Left ventricle myocardium inferior (tissue), 1 donor: Measurements from ENCODE around the gene ARL4D. TPM values are rescaled to one million over a fixed set of nuclear protein-coding genes. Genes with fewer than 3 reads are reported as not detected.

Experiments
- DNase-seq: peaks from one replicate; pipeline ENCODE4 v3.0.0-alpha.2; 2020
- H3K27ac ChIP-seq: fragments of 200-600 bp; replicated peaks from 2 replicates; pipeline ENCODE4 v1.8.0; 2021
- H3K27me3 ChIP-seq: fragments of 200-600 bp; 2 replicates; pipeline ENCODE4 v1.8.0; 2021; ENCODE audit warnings: low read depth
- H3K36me3 ChIP-seq: fragments of 200-600 bp; 2 replicates; pipeline ENCODE4 v1.8.0; 2021
- H3K4me1 ChIP-seq: fragments of 200-600 bp; 2 replicates; pipeline ENCODE4 v1.8.0; 2021
- H3K4me3 ChIP-seq: fragments of 200-600 bp; 2 replicates; pipeline ENCODE4 v1.8.0; 2021; ENCODE audit warnings: mild to moderate bottlenecking, moderate library complexity
- H3K9me3 ChIP-seq: fragments of 200-600 bp; replicated peaks from 2 replicates; pipeline ENCODE4 v1.8.0; 2021
- intact Hi-C: fragments of 100-400 bp; cut with micrococcal nuclease; formaldehyde crosslinking; loops from one replicate; pipeline ENCODE4 v1.11.0; 2022
- total RNA-seq: library from RNA; stranded (reverse); fragmentation: NEBNext Ultra II Directional; extraction: Animal tissue kit (Norgen Biotek cat#: 25700); gene quantifications from one replicate; pipeline ENCODE4 v1.2.1, GENCODE V29; 2021
- TF ChIP-seq, protein P1 (sequence below): fragments of 200-600 bp; IDR thresholded peaks from 2 replicates; pipeline ENCODE4 v1.8.0; 2021; ENCODE audit warnings: antibody characterized with exemption, mild to moderate bottlenecking, borderline replicate concordance
- donor health status: DM: no; HTN: yes; CAD: no; lungs with severe emphysema.

Gene ARL4D
- total RNA-seq, 1 donor from 2014 or later: 7.1 TPM

DNA sequence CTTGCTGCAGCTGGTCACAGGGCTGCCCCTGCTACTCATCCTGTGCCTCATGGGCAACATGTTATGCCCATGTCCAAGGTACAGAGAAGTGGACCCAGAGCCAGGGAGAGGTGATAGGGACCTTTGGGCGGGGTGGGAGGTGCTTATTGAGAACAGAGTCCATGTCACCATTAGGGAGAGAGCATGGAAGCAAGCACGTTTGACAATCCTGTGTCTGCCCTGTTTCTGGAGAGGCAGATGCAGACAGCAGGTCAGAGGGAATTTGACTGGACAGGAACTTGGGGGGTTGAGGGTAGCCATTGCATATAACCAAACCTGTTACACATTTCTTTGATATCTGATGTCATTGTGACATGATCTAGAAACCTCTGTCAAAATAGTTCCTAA, 14.3 kb upstream of the ARL4D start:
- Histone ChIP-seq H3K36me3 (no peaks in the 10 kb centered on the region), H3K4me1 (peaks cover 19% of the 10 kb centered on the region), H3K4me3 (no peak overlapping the region), H3K27me3 (no peaks in the 10 kb centered on the region), H3K9me3 (peaks cover 12% of the 10 kb centered on the region), H3K27ac (no peak overlapping the region)
- TF ChIP-seq, protein P1, sequence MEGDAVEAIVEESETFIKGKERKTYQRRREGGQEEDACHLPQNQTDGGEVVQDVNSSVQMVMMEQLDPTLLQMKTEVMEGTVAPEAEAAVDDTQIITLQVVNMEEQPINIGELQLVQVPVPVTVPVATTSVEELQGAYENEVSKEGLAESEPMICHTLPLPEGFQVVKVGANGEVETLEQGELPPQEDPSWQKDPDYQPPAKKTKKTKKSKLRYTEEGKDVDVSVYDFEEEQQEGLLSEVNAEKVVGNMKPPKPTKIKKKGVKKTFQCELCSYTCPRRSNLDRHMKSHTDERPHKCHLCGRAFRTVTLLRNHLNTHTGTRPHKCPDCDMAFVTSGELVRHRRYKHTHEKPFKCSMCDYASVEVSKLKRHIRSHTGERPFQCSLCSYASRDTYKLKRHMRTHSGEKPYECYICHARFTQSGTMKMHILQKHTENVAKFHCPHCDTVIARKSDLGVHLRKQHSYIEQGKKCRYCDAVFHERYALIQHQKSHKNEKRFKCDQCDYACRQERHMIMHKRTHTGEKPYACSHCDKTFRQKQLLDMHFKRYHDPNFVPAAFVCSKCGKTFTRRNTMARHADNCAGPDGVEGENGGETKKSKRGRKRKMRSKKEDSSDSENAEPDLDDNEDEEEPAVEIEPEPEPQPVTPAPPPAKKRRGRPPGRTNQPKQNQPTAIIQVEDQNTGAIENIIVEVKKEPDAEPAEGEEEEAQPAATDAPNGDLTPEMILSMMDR: no peak
- DNase-seq: no peak
- intact Hi-C loops: no loop called here

GRCh38 chr17:43385046-43385831, 13.6 kb upstream of the ARL4D start:
- DNase-seq: no peak
- no peaks in the 10 kb centered on the region for H3K36me3 ChIP-seq
- TF ChIP-seq, protein P1: no peak
- no peak overlapping the region for H3K27ac ChIP-seq
- no peak overlapping the region for H3K4me3 ChIP-seq
- peaks cover 24% of the 10 kb centered on the region for H3K4me1 ChIP-seq
- intact Hi-C loops: no loop called here
- no peaks in the 10 kb centered on the region for H3K27me3 ChIP-seq
- peaks cover 7% of the 10 kb centered on the region for H3K9me3 ChIP-seq

- Histone ChIP-seq H3K27me3 (no peaks in the 10 kb centered on the region), H3K4me3 (peak overlapping the region; percentile 80), H3K4me1 (peaks cover 24% of the 10 kb centered on the region), H3K27ac (peak overlapping the region; percentile 98), H3K36me3 (no peaks in the 10 kb centered on the region), H3K9me3 (no peaks in the 10 kb centered on the region)
- TF ChIP-seq, protein P1: no peak
- intact Hi-C loops: no loop called here
- peak; percentile 92 for DNase-seq
Measured at GRCh38 chr17:43388359-43389045, 10.3 kb upstream of the ARL4D start.

DNA sequence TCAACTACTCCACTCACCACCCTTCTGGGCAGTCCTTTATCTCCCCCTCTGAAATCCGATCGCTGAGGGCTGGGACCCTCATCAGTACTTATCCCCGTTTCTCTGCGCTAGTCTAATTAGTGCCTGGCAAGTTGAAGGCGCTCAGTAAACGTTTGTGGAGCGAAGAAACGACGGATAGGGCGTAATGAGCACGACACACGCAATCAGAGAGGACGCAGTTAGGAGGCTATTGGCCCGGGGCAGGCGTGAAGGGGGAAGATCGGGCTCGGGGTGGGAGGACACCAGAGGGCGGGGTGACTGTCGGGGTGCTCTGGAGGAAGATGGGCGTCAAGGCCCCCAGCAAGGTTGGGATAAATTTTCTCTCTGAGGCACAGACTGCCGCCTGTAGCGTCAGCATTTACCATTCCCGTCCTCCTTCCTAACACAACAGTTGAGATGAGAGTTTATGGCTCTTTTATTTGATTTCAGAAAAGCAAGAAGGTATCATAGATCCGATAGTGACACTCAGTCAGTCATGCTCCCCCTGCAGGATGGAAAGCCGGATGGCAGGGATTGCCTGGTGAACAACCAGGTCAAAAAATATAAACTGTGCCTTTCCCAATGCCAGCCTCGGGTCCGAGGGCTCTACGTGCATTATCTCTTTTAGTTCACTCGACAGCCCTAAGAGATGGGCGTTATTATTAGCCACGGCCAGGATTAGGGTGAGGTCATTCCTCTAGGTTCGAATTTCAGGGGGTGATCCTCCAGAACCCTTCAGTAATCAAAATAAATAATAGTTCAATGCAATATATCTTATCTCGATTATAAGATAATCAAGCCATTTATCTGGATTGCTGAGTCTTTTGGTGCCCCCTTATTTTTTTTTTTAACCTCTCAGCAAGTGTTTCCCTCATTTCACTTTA, 9.5 kb upstream of the ARL4D start:
- H3K36me3 ChIP-seq: no peaks in the 10 kb centered on the region
- H3K27ac ChIP-seq: peak overlapping the region; percentile 98
- H3K9me3 ChIP-seq: no peaks in the 10 kb centered on the region
- DNase-seq: peak; percentile 79
- H3K4me3 ChIP-seq: peak overlapping the region; percentile 80
- TF ChIP-seq, protein P1: peak; percentile 91
- no peaks in the 10 kb centered on the region for H3K27me3 ChIP-seq
- intact Hi-C loops: no loop called here
- H3K4me1 ChIP-seq: peaks cover 31% of the 10 kb centered on the region

- no peak for DNase-seq
- no peak overlapping the region for H3K4me3 ChIP-seq
- intact Hi-C loops: no loop called here
- peaks cover 42% of the 10 kb centered on the region for H3K4me1 ChIP-seq
- no peak overlapping the region for H3K27ac ChIP-seq
- H3K9me3 ChIP-seq: no peaks in the 10 kb centered on the region
- H3K36me3 ChIP-seq: no peaks in the 10 kb centered on the region
- H3K27me3 ChIP-seq: no peaks in the 10 kb centered on the region
- TF ChIP-seq, protein P1: no peak
Measured at GRCh38 chr17:43392397-43392796, 6.4 kb upstream of the ARL4D start.
